ENCODE data around the gene CUEDC1.

The CUEDC1 gene

GRCh38 chr17:57874058-57874419 lies 81.2 kb downstream of the CUEDC1 start:
- no peak for DNase-seq

GRCh38 chr17:57873261-57874057 lies 81.8 kb downstream of the CUEDC1 start:
- DNase-seq: no peak

GRCh38 chr17:57872536-57872935 lies 82.7 kb downstream of the CUEDC1 start:
- DNase-seq: no peak

GRCh38 chr17:57871863-57872262 lies 83.3 kb downstream of the CUEDC1 start:
- no peak for DNase-seq

- no peak for DNase-seq
Observed at GRCh38 chr17:57871155-57871554, 84.1 kb downstream of the CUEDC1 start.

- DNase-seq: no peak
Observed at GRCh38 chr17:57870283-57870635, 85.0 kb downstream of the CUEDC1 start.

- no peak for DNase-seq
Observed at GRCh38 chr17:57869617-57870282, 85.5 kb downstream of the CUEDC1 start.

GRCh38 chr17:57868910-57869616 lies 86.1 kb downstream of the CUEDC1 start:
- no peak for DNase-seq

GRCh38 chr17:57868007-57868909 lies 87.0 kb downstream of the CUEDC1 start:
- no peak for DNase-seq

GRCh38 chr17:57867126-57867525 lies 88.1 kb downstream of the CUEDC1 start:
- no peak for DNase-seq

DNA sequence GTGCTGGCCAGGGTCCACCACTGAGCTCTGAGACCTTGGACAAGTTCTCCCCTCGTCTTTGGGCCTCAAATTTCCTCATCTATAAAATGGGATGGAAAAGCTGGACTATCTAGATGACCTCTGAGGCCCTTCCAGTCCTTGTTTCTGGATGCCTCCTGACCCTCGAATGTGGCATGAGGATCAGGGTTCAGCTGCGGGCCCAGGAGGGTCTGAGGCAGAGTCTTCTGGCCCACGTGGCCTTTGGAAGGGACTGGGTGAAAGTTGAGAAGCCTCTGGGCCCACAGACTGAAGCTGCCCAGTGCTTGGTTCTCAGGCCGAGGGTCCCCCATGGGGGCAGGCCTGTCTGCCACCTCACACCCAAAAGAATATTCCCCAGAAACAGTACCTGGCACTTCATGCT lies 88.5 kb downstream of the CUEDC1 start:
- no peak for DNase-seq

GRCh38 chr17:57866319-57866718 lies 88.9 kb downstream of the CUEDC1 start:
- no peak for DNase-seq

DNA sequence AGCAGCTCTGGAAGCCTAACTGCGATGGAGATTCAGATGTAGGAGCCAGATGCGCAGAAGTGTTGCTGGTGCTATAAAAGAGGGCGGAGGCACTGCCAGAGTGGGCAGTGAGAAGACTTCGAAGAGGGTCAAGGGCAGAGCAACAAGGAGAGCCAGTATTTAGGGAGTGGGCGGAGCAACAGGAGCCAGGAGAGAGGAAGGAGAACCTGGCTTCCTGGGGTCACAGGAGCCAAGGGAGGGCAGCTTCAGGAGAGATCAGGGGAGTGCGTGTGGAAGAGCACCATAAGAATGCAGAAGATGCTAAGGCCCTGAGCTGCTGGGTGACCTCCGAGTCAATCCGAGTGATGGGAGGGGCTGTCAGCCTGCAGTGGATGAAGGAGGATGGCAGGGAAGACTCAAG lies 90.9 kb downstream of the CUEDC1 start:
- no peak for DNase-seq

DNA sequence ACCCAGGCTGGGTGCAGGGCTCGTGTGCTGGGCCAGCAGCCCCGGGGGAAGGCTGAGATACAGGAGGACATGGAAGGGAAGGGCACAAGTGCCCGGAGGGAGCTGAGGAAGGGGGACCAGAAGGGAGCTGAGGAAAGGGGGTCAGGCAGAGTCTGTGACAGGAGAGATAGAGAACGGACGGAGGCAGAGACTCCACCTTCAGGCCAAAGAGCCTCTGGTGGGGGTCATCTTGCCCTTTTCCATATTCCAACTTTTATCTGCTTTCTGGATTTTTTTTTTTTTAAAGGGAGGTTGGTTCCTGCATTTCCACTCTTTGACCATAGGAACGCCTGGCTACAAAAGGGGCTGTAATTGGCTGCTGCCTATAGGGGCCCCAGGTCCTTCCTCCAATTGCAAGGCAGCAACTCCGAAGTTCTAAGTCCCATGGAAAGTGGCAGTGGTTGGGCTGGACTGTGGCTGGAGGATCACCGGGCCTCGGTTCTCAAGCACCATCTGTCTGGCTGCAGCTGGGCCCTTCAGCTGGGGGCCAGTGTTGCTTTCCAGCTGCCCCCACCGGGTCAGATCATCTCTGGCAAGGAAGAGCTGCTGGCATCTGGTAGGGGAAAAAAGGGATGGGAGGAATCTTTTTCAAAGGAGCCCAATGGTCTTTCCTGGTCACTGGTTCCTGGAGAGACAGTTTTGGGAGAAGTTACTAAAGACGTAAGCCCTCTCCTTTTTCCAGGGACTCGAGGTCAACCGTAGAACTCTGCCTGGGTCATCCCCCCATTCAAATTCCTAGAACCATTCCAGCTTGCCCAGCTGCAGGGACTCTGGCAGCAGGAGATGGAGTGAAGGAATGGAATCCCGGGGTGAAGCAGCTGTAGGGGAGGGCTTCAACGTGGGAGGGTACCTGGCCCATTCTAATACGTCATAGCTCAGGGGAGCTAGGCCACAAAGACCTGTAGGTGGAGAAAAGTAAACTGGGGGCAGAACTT lies 92.2 kb downstream of the CUEDC1 start:
- no peak for DNase-seq

DNA sequence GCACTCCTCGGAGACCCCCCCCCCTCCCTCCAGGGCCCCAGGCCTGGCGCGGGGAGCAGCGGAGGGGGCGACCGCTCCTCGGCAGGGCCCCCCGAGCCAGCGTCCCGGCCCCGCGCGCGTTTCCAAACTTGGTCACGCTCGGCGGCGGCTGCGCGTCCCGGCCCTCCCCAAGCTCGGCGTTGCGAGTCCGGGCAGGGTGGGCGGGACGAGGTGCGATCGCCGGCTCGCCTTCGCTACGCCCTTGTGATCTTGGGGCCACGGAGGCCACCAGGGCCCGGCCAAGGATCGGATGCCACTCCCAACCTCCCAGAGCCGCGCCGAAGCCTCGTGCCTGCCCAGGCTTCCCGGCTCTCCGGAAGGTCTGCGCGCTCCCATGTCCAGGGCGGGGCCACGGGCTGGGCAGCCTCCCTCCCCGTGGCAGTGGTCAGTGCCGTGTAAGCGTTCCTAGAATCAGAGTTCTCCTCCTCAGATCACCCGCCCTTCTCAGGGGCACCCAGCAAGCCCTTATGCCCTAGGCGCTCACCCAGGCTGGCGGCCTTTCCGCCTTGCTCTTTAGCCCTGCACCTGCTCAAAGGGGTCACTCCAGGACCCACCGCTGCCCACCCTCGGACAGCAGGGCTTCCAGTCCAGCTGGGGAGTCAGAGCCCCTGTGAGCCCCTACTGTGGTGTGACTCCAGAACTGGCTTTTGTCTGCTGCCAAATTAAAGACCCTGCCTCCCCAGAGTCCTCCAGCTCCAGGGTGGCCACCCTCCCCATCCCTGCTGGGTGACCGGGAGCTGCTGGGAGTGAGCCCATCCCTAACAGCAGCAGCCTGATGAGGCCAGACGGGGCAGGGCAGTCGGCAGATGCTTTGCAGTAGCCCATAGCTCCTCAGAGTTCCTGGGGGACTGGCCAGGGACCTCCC lies 93.2 kb downstream of the CUEDC1 start:
- no peak for DNase-seq

- no peak for DNase-seq
Observed at GRCh38 chr17:57861000-57861789, 94.0 kb downstream of the CUEDC1 start.

- DNase-seq: no peak
Observed at GRCh38 chr17:57860414-57860999, 94.7 kb downstream of the CUEDC1 start.

DNA sequence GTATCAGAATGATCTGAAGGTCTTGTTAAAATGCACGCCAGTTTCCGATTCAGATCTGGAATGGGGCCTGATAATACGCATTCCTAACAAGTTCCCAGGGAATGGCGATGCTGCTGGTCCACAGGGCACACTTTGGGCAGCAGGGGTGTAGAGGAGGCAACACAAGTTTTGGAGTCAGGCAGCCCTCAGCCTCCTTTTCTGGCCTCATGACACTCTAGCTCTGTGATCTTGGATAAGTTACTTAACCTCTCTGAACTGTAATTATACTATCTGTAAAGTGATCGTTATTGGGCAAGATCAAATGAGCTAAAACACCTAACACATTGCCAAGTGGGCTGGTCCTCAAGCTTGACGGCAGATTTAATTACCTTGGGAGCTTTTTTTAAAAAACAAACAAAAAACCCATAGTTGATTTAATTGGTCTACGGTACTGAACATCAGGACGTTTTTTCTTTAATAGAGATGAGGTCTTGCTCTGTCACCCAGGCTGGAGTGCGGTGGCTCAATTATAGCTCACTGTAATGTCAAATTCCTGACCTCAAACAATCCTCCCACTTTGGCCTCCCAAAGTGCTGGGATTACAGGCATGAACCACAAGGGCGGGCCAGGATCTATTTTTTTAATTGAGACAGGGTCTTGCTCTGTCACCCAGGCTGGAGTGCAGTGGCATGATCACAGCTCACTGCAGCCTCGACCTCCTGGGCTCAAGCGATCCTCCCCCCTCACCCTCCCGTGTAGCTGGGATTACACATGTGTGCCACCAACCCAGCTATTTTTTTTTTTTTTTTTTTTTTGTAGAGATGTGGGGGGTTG lies 95.4 kb downstream of the CUEDC1 start:
- no peak for DNase-seq

GRCh38 chr17:57858838-57859237 lies 96.4 kb downstream of the CUEDC1 start:
- no peak for DNase-seq

Measured in DMS79 (cell line).